Loucy (cell line): ENCODE measurements around the gene KCNQ2.

Source experiments
- H2AFZ ChIP-seq: fragments of 200-600 bp; sonication (generic); 2 replicates; pipeline ENCODE4 v1.6.0; 2016; ENCODE audit warnings: antibody characterized with exemption, mild to moderate bottlenecking, low read length, moderate library complexity
- H3F3A ChIP-seq: fragments of 200-600 bp; 2 replicates; pipeline ENCODE4 v1.6.0; 2016; ENCODE audit warnings: antibody characterized with exemption, low read depth, mild to moderate bottlenecking
- H3K27me3 ChIP-seq: fragments of 200-600 bp; sonication (generic); 2 replicates; pipeline ENCODE4 v1.6.1; 2014; ENCODE audit warnings: low read length, mild to moderate bottlenecking; ENCODE audit not compliant: insufficient read depth, poor library complexity, severe bottlenecking
- H3K36me3 ChIP-seq: fragments of 200-600 bp; sonication (generic); 2 replicates; pipeline ENCODE4 v1.6.1; 2016; ENCODE audit warnings: low read length; ENCODE audit not compliant: insufficient read depth
- H3K4me1 ChIP-seq: fragments of 200-600 bp; sonication (generic); 2 replicates; pipeline ENCODE4 v1.5.1; 2014; ENCODE audit warnings: low read length, mild to moderate bottlenecking; ENCODE audit not compliant: insufficient read depth, poor library complexity, severe bottlenecking
- H3K4me2 ChIP-seq: fragments of 200-600 bp; sonication (generic); 2 replicates; pipeline ENCODE4 v1.6.0; 2014; ENCODE audit warnings: antibody characterized with exemption, low read length, low read depth, mild to moderate bottlenecking; ENCODE audit not compliant: poor library complexity, severe bottlenecking
- H3K4me3 ChIP-seq: fragments of 200-600 bp; sonication (generic); 2 replicates; pipeline ENCODE4 v1.5.1; 2014; ENCODE audit warnings: low read length, mild to moderate bottlenecking, mixed read lengths; ENCODE audit not compliant: poor library complexity, severe bottlenecking
- H3K79me2 ChIP-seq: fragments of 200-600 bp; sonication (generic); 2 replicates; pipeline ENCODE4 v1.6.1; 2014; ENCODE audit warnings: low read length; ENCODE audit not compliant: insufficient read depth
- H3K9ac ChIP-seq: fragments of 200-600 bp; sonication (generic); 2 replicates; pipeline ENCODE4 v1.6.0; 2014; ENCODE audit warnings: mild to moderate bottlenecking, low read depth, low read length, moderate library complexity; ENCODE audit not compliant: poor library complexity, severe bottlenecking
- H3K9me2 ChIP-seq: fragments of 200-600 bp; sonication (generic); replicated peaks from 2 replicates; pipeline ENCODE4 v1.6.1; 2016; ENCODE audit warnings: low read depth, low read length, mixed read lengths
- H3K9me3 ChIP-seq: fragments of 200-600 bp; sonication (generic); 2 replicates; pipeline ENCODE4 v1.6.1; 2014; ENCODE audit warnings: mild to moderate bottlenecking, antibody characterized with exemption, low read length, low read depth; ENCODE audit not compliant: insufficient read depth
- H4K20me1 ChIP-seq: fragments of 200-600 bp; sonication (generic); 2 replicates; pipeline ENCODE4 v1.6.0; 2014; ENCODE audit warnings: antibody characterized with exemption, low read length, mild to moderate bottlenecking; ENCODE audit not compliant: insufficient read depth, poor library complexity, severe bottlenecking
- EZH2phosphoT487 ChIP-seq: fragments of 200-600 bp; IDR thresholded peaks from 2 replicates; pipeline ENCODE4 v1.6.1; 2018; ENCODE audit warnings: antibody characterized with exemption, mild to moderate bottlenecking, moderate library complexity, borderline replicate concordance
- TF ChIP-seq, protein P1 (sequence below): fragments of 200-600 bp; sonication (generic); conservative IDR thresholded peaks from 2 replicates; pipeline ENCODE4 v1.5.1; 2014; ENCODE audit warnings: mild to moderate bottlenecking, antibody characterized with exemption, low read length

The KCNQ2 gene

DNA sequence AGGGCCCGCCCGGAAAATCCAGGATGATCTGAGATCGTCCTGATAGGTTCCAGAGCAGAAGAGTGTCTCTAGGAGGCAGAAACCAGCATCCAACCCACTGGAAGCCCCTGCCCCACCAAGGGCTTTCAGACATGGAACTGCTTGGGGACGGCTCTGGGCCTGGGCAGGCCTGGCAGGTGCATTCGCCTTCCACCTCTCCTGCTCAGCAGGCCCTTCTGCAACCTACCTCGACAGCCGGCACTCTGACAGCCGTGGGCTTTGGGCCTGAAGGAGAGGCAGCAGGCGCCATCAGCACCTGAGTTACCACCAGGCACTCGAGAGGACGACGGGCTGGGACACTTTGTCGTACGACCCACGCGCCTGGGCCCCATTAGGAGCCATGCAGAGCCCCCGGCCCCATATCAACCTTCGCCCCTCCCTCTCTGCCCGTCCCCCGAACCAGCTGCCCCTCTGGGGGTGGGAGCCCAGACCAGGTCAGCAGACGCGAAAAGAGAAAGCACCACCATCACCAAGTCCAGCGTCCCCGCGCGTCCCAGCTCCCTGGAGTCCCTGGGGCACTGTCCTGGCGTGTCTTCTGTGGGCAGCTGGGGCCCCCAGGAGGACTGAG is 44.6 kb downstream of the KCNQ2 start:
- no peaks in the 10 kb centered on the region for H4K20me1 ChIP-seq
- no peaks in the 10 kb centered on the region for H3K79me2 ChIP-seq
- no peaks in the 10 kb centered on the region for H3K27me3 ChIP-seq
- no peaks in the 10 kb centered on the region for H3F3A ChIP-seq
- H3K4me1 ChIP-seq, result no peaks in the 10 kb centered on the region
- no peaks in the 10 kb centered on the region for H3K36me3 ChIP-seq
- H3K4me2 ChIP-seq, result no peak overlapping the region
- no peak overlapping the region for H3K4me3 ChIP-seq
- TF ChIP-seq, protein P1, sequence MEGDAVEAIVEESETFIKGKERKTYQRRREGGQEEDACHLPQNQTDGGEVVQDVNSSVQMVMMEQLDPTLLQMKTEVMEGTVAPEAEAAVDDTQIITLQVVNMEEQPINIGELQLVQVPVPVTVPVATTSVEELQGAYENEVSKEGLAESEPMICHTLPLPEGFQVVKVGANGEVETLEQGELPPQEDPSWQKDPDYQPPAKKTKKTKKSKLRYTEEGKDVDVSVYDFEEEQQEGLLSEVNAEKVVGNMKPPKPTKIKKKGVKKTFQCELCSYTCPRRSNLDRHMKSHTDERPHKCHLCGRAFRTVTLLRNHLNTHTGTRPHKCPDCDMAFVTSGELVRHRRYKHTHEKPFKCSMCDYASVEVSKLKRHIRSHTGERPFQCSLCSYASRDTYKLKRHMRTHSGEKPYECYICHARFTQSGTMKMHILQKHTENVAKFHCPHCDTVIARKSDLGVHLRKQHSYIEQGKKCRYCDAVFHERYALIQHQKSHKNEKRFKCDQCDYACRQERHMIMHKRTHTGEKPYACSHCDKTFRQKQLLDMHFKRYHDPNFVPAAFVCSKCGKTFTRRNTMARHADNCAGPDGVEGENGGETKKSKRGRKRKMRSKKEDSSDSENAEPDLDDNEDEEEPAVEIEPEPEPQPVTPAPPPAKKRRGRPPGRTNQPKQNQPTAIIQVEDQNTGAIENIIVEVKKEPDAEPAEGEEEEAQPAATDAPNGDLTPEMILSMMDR, result no peak
- no peak for TF ChIP-seq EZH2phosphoT487
- no peaks in the 10 kb centered on the region for H3K9me3 ChIP-seq
- H2AFZ ChIP-seq, result no peak overlapping the region
- no peaks in the 10 kb centered on the region for H3K9me2 ChIP-seq
- no peak overlapping the region for H3K9ac ChIP-seq

DNA sequence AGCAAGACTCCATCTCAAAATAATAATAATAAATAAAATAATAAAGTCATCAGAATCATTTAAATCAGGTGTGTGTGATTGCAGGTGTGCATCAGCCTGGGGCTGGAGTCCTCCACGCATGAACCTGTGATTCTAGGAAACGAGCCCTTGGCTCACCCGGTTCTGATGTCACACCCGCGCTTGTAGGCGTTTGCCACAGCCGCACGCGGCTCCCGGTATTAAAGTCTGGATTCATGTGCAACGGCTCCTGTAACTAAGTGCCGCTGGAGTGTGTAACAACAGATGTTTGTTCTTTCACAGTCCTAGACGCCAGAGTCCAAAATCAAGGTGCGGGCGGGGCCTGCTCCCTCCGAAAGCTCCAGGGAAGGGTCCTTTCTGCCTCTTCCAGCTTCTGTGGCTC is 45.2 kb downstream of the KCNQ2 start:
- Histone ChIP-seq H3K4me3 (no peak overlapping the region), H3K9me2 (no peaks in the 10 kb centered on the region), H3K9ac (no peak overlapping the region), H3K4me1 (no peaks in the 10 kb centered on the region), H3F3A (no peaks in the 10 kb centered on the region), H2AFZ (no peak overlapping the region), H3K9me3 (no peaks in the 10 kb centered on the region), H3K36me3 (no peaks in the 10 kb centered on the region), H3K79me2 (no peaks in the 10 kb centered on the region), H4K20me1 (no peaks in the 10 kb centered on the region), H3K4me2 (no peak overlapping the region), H3K27me3 (no peaks in the 10 kb centered on the region)
- TF ChIP-seq, protein P1, result no peak
- TF ChIP-seq EZH2phosphoT487, result no peak

DNA sequence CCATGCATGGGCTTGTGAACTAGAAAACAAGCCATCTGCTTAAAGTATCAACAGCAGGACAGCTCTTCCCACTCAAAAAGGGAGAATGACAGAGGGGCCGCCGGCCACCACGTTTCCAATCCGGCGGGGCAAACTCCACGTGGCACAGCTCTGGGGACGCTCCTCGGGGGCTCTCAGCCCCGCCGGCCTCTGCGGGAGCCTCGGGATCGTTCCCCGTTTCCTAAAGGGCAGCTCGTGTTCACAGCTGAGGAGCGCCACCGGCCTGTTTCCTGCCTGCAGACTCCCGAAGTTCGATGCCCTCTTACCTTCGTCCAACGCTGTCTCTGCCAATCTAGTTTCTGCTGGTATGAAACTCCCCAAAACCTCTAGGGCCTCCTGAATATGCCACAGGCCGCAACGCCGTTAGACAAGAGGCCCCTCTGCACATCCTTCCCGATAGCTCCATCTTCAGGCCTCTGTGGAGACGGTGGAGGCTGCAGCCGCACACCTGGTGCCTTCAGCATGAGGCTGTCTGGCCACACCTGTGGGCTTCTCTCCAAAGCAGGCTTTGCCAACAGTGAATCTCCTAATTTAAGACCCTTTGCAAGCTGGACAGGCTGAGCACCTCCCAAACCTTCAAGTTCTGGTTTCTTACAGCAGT is 46.5 kb downstream of the KCNQ2 start:
- Histone ChIP-seq H3F3A (no peaks in the 10 kb centered on the region), H3K9ac (no peak overlapping the region), H3K9me3 (no peaks in the 10 kb centered on the region), H3K4me1 (no peaks in the 10 kb centered on the region), H3K36me3 (no peaks in the 10 kb centered on the region), H3K9me2 (no peaks in the 10 kb centered on the region), H2AFZ (no peak overlapping the region), H3K79me2 (no peaks in the 10 kb centered on the region), H3K27me3 (no peaks in the 10 kb centered on the region), H3K4me3 (no peak overlapping the region), H4K20me1 (no peaks in the 10 kb centered on the region), H3K4me2 (no peak overlapping the region)
- TF ChIP-seq, protein P1, result no peak
- TF ChIP-seq EZH2phosphoT487, result no peak
